GM12878 (cell line): Measurements from ENCODE around the gene FSHR. TPM values are rescaled to one million over a fixed set of nuclear protein-coding genes. Genes with fewer than 3 reads are reported as not detected.

ENCODE experiments used
- ATAC-seq: fragments of 200-7000 bp; cut with Tn5 transposase; 3 replicates; pipeline ENCODE4 v1.9.1; 2020; ENCODE audit warnings: mild to moderate bottlenecking, moderate library complexity
- BruUV-seq: library from RNA; stranded (reverse); fragments of 400-500 nt; replicated peaks from 2 replicates; lab custom pipeline; 2021; lab: Mats Ljungman, UMichigan
- CTCF ChIA-PET: fragments of 300-600 bp; sonication (Branson Sonifier 250); formaldehyde crosslinking; extraction: SDS; loops from one replicate; lab custom pipeline; 2021; ENCODE audit warnings: inconsistent platforms; lab: Yijun Ruan, JAX
- POLR2A ChIA-PET: fragments of 350-600 bp; formaldehyde crosslinking; extraction: SDS; loops from one replicate; lab custom pipeline; 2021; ENCODE audit warnings: inconsistent platforms; lab: Charles Lee
- RAD21 ChIA-PET: fragments of 300-600 bp; sonication (Branson Sonifier 250); formaldehyde crosslinking; loops from one replicate; lab custom pipeline; 2023; ENCODE audit warnings: antibody characterized with exemption; ENCODE audit not compliant: unreplicated experiment; lab: Charles Lee
- SMC1A ChIA-PET: fragments of 300-600 bp; sonication (Branson Sonifier 250); formaldehyde crosslinking; loops from one replicate; lab custom pipeline; 2023; ENCODE audit not compliant: unreplicated experiment, uncharacterized antibody; lab: Charles Lee
- DNase-seq: peaks from one replicate; pipeline ENCODE4 v3.0.0-alpha.2; 2011; ENCODE audit warnings: low read depth, low spot score
- FAIRE-seq: peaks from 3 replicates; lab custom pipeline; 2011; peaks lifted over from hg19 to GRCh38; lab: Jason Lieb, UNC
- H2AFZ ChIP-seq: 2 replicates; pipeline ENCODE4 v1.6.0; 2011; ENCODE audit warnings: low read depth, low read length, control low read depth; ENCODE audit not compliant: control insufficient read depth
- H3K27ac ChIP-seq: 2 replicates; pipeline ENCODE4 v1.5.1; 2011; ENCODE audit warnings: control low read depth; ENCODE audit not compliant: control insufficient read depth, insufficient read depth
- H3K27me3 ChIP-seq, 2 experiments: replicated peaks in 1 of 2; 2 replicates each; pipeline versions ENCODE4 v1.6.0 to v1.6.1; 2011; ENCODE audit warnings: low read length in 1 of 2; ENCODE audit not compliant: control insufficient read depth in 2 of 2, insufficient read depth in 2 of 2
- H3K36me3 ChIP-seq, 2 experiments: 2 replicates each; pipeline ENCODE4 v1.5.1; 2011; ENCODE audit warnings: low read length in 1 of 2; ENCODE audit not compliant: control insufficient read depth in 2 of 2, insufficient read depth in 2 of 2
- H3K4me1 ChIP-seq: 2 replicates; pipeline ENCODE4 v1.6.1; 2011; ENCODE audit warnings: mild to moderate bottlenecking, low read length, moderate library complexity, mixed read lengths; ENCODE audit not compliant: control insufficient read depth, insufficient read depth
- H3K4me2 ChIP-seq: 2 replicates; pipeline ENCODE4 v1.6.0; 2011; ENCODE audit warnings: control low read depth; ENCODE audit not compliant: control insufficient read depth, insufficient read depth
- H3K4me3 ChIP-seq: fragments of 200-600 bp; sonication (generic); 2 replicates; pipeline ENCODE4 v1.5.1; 2016
- H3K79me2 ChIP-seq: 2 replicates; pipeline ENCODE4 v1.6.0; 2011; ENCODE audit warnings: low read length; ENCODE audit not compliant: control insufficient read depth, insufficient read depth
- H3K9ac ChIP-seq: 2 replicates; pipeline ENCODE4 v1.8.0; 2011; ENCODE audit warnings: low read length, control low read depth, mixed read lengths; ENCODE audit not compliant: control insufficient read depth, insufficient read depth
- H3K9me3 ChIP-seq: replicated peaks from 3 replicates; pipeline ENCODE4 v1.5.1; 2011; ENCODE audit warnings: mild to moderate bottlenecking, low read length; ENCODE audit not compliant: control insufficient read depth, insufficient read depth
- H4K20me1 ChIP-seq: 2 replicates; pipeline ENCODE4 v1.6.0; 2011; ENCODE audit not compliant: control insufficient read depth, insufficient read depth
- ATF7 ChIP-seq: fragments of 450-650 bp; IDR thresholded peaks from 2 replicates; pipeline ENCODE4 v1.6.1; 2016; ENCODE audit warnings: low read depth, mild to moderate bottlenecking
- CHD2 ChIP-seq: IDR thresholded peaks from 2 replicates; pipeline ENCODE4 v1.6.1; 2011; ENCODE audit warnings: low read depth, low read length, improper control_type of control experiment, borderline replicate concordance
- EED ChIP-seq: sonication (generic); IDR thresholded peaks from 2 replicates; pipeline ENCODE4 v1.6.1; 2016; ENCODE audit warnings: antibody characterized with exemption, low read depth
- GABPA ChIP-seq: IDR thresholded peaks from 2 replicates; pipeline ENCODE4 v1.6.1; 2014; ENCODE audit warnings: antibody characterized with exemption, low read depth, mild to moderate bottlenecking, inconsistent platforms
- GATAD2B ChIP-seq: fragments of 450-650 bp; conservative IDR thresholded peaks from 2 replicates; pipeline ENCODE4 v1.6.1; 2017; ENCODE audit warnings: low read depth, mild to moderate bottlenecking, moderate library complexity
- IRF4 ChIP-seq: IDR thresholded peaks from 2 replicates; pipeline ENCODE4 v1.6.1; 2011; ENCODE audit warnings: low read depth, low read length
- PAX8 ChIP-seq: fragments of 450-650 bp; IDR thresholded peaks from 2 replicates; pipeline ENCODE4 v1.6.1; 2017; ENCODE audit warnings: mild to moderate bottlenecking, moderate library complexity
- POU2F2 ChIP-seq: IDR thresholded peaks from 3 replicates; pipeline ENCODE4 v1.6.1; 2011; ENCODE audit warnings: low read depth, mild to moderate bottlenecking, low read length, borderline replicate concordance
- SMAD1 ChIP-seq: fragments of 450-650 bp; IDR thresholded peaks from 2 replicates; pipeline ENCODE4 v1.6.1; 2018; ENCODE audit warnings: mild to moderate bottlenecking, low read depth; ENCODE audit not compliant: partially characterized antibody
- SP1 ChIP-seq: IDR thresholded peaks from one replicate; pipeline ENCODE4 v1.6.1; 2011; ENCODE audit warnings: low read depth, low read length
- ZNF622 ChIP-seq: fragments of 450-650 bp; IDR thresholded peaks from 2 replicates; pipeline ENCODE4 v1.6.1; 2017; ENCODE audit warnings: mild to moderate bottlenecking, inconsistent platforms
- ZSCAN29 ChIP-seq: fragments of 450-650 bp; IDR thresholded peaks from 2 replicates; pipeline ENCODE4 v1.6.1; 2017; ENCODE audit warnings: mild to moderate bottlenecking, moderate library complexity
- ZZZ3 ChIP-seq: IDR thresholded peaks from 2 replicates; pipeline ENCODE4 v1.6.1; 2011; ENCODE audit warnings: low read depth; ENCODE audit not compliant: control insufficient read depth, insufficient read length
- WGBS: methylation state at CpG from one replicate; pipeline ENCODE4 v1.1.6; 2016; ENCODE audit warnings: low lambda C conversion rate; ENCODE audit not compliant: insufficient replicate concordance, insufficient coverage; ENCODE audit errors: missing lambda C conversion rate; 5-methylcytosine and 5-hydroxymethylcytosine counted together
- in situ Hi-C: fragments of 300-500 bp; cut with MboI; formaldehyde crosslinking; loops from 9 replicates; pipeline ENCODE4 v1.14.3; 2018; ENCODE audit warnings: mixed read lengths
- intact Hi-C: fragments of 100-400 bp; cut with micrococcal nuclease; formaldehyde crosslinking; loops from one replicate; pipeline ENCODE4 v1.14.2; 2022; ENCODE audit not compliant: unreplicated experiment
- polyA plus RNA-seq, 11 experiments: library from polyadenylated mRNA; depleted of rRNA in 4 of 11; unstranded in 6 of 11; stranded (reverse) in 5 of 11; fragments of >200 nt; fragmentation: Nextera tagmentation in 4 of 11; fragmentation: Illumina TruSeq in 1 of 11; extraction: Ambion mirVana in 4 of 11; extraction: Trizol in 1 of 11; gene quantifications; 1 replicate in 1 of 11; 2 replicates in 10 of 11; pipeline versions ENCODE4 v1.2.1 to v1.2.3, GENCODE V29; 2011 to 2016; ENCODE audit warnings: inconsistent platforms in 2 of 11, missing spikeins in 2 of 11, low read depth in 1 of 11
- total RNA-seq, 4 experiments: library from RNA; depleted of rRNA in 3 of 4; stranded (reverse); fragments of >200 nt in 3 of 4; fragmentation: Illumina TruSeq in 1 of 4; extraction: Trizol in 1 of 4; gene quantifications; 2 replicates each; pipeline versions ENCODE4 v1.2.1 to v1.2.3, GENCODE V29; 2013 to 2021
- TF ChIP-seq, protein P1 (sequence below): fragments of 450-650 bp; IDR thresholded peaks from 2 replicates; pipeline ENCODE4 v1.6.1; 2017; ENCODE audit warnings: mild to moderate bottlenecking, moderate library complexity
- TF ChIP-seq, protein P2 (sequence below): fragments of 150-350 bp; IDR thresholded peaks from 2 replicates; pipeline ENCODE4 v1.6.1; 2014; ENCODE audit warnings: mild to moderate bottlenecking, low read depth, low read length

The FSHR gene
- total and polyA plus RNA-seq, 10 of the 15 experiments (the other 5 are each of a cell fraction or from before 2014, with no cell fraction given), result not detected

DNA sequence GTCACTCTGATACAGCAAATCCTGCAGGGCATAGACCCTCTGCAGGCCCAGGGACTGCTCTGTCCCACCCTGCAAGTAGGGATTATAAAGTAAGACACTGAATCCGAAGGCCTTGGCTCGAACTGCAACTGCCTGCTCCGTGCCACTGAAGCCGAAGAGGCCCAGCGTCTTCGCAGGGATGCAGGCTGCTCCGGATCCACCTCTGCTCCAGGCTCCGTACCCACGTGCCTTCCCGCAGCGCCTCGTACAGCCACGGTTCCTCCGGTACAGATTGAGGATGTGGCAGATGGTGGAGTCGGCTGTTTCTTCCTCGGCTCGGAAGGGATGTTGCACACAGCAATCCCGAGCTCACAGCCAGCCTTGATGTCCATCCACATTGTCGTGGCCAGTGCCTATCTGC is 238.4 kb downstream of the FSHR start:
- Histone ChIP-seq H3K79me2 (no peaks in the 10 kb centered on the region), H3K36me3 (no peaks in the 10 kb centered on the region), H3K27me3 (no peaks in the 10 kb centered on the region), H3K4me2 (no peak overlapping the region), H3K9ac (no peak overlapping the region), H3K4me3 (no peak overlapping the region), H2AFZ (no peak overlapping the region), H4K20me1 (no peaks in the 10 kb centered on the region), H3K4me1 (no peaks in the 10 kb centered on the region), H3K27ac (no peak overlapping the region), H3K9me3 (no peaks in the 10 kb centered on the region)
- no peak for DNase-seq
- FAIRE-seq, result no peak
- intact Hi-C loops (no loop called here), in situ Hi-C loops (no loop called here)
- SMC1A ChIA-PET, result no interaction called here
- 48% methylated on average over 19 of the region's 19 CpGs for WGBS
- BruUV-seq, result no TSS peak
- TF ChIP-seq CHD2, result no peak
- no peak for TF ChIP-seq GATAD2B
- no peak for TF ChIP-seq POU2F2
- no peak for TF ChIP-seq EED
- TF ChIP-seq SP1, result no peak
- no peak for TF ChIP-seq ATF7
- TF ChIP-seq ZNF622, result no peak
- no peak for TF ChIP-seq ZSCAN29
- TF ChIP-seq PAX8, result no peak
- TF ChIP-seq GABPA, result no peak
- CTCF ChIA-PET, result no interaction called here
- RAD21 ChIA-PET, result no interaction called here
- POLR2A ChIA-PET, result no interaction called here
- no peak for ATAC-seq

DNA sequence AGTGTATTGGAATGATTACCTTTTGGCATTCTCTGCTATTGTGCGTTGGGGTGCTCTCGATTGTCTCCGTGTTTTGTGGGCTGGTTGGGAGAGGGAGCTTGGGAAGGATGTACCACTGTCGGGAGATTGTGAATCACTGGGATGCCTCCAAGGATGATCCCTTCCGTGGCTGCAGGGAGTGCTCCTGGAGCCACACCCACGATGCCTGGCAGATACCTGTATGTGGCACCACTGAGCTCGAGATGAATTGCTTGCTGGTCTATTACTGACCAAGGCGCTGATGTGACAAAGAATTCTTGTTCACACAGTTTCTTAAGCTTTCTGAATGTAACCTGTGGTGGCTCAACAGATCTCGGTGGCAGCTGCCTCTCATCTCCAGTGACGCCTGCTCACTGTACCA is 239.1 kb downstream of the FSHR start:
- DNase-seq (no peak), ATAC-seq (no peak), FAIRE-seq (no peak)
- Histone ChIP-seq H3K27me3 (no peaks in the 10 kb centered on the region), H3K36me3 (no peaks in the 10 kb centered on the region), H4K20me1 (no peaks in the 10 kb centered on the region), H3K4me2 (no peak overlapping the region), H3K9ac (no peak overlapping the region), H3K4me1 (no peaks in the 10 kb centered on the region), H3K79me2 (no peaks in the 10 kb centered on the region), H3K4me3 (no peak overlapping the region), H3K27ac (no peak overlapping the region), H3K9me3 (no peaks in the 10 kb centered on the region), H2AFZ (no peak overlapping the region)
- intact Hi-C loops (no loop called here), in situ Hi-C loops (no loop called here)
- POLR2A ChIA-PET, result no interaction called here
- 24% methylated on average over 10 of the region's 10 CpGs for WGBS
- SMC1A ChIA-PET, result no interaction called here
- no TSS peak for BruUV-seq
- RAD21 ChIA-PET, result no interaction called here
- CTCF ChIA-PET, result no interaction called here
- TF ChIP-seq EED (no peak), ZSCAN29 (no peak), SMAD1 (no peak), ZZZ3 (no peak), IRF4 (no peak)
- TF ChIP-seq, protein P1, sequence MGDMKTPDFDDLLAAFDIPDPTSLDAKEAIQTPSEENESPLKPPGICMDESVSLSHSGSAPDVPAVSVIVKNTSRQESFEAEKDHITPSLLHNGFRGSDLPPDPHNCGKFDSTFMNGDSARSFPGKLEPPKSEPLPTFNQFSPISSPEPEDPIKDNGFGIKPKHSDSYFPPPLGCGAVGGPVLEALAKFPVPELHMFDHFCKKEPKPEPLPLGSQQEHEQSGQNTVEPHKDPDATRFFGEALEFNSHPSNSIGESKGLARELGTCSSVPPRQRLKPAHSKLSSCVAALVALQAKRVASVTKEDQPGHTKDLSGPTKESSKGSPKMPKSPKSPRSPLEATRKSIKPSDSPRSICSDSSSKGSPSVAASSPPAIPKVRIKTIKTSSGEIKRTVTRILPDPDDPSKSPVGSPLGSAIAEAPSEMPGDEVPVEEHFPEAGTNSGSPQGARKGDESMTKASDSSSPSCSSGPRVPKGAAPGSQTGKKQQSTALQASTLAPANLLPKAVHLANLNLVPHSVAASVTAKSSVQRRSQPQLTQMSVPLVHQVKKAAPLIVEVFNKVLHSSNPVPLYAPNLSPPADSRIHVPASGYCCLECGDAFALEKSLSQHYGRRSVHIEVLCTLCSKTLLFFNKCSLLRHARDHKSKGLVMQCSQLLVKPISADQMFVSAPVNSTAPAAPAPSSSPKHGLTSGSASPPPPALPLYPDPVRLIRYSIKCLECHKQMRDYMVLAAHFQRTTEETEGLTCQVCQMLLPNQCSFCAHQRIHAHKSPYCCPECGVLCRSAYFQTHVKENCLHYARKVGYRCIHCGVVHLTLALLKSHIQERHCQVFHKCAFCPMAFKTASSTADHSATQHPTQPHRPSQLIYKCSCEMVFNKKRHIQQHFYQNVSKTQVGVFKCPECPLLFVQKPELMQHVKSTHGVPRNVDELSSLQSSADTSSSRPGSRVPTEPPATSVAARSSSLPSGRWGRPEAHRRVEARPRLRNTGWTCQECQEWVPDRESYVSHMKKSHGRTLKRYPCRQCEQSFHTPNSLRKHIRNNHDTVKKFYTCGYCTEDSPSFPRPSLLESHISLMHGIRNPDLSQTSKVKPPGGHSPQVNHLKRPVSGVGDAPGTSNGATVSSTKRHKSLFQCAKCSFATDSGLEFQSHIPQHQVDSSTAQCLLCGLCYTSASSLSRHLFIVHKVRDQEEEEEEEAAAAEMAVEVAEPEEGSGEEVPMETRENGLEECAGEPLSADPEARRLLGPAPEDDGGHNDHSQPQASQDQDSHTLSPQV, result no peak
- TF ChIP-seq, protein P2, sequence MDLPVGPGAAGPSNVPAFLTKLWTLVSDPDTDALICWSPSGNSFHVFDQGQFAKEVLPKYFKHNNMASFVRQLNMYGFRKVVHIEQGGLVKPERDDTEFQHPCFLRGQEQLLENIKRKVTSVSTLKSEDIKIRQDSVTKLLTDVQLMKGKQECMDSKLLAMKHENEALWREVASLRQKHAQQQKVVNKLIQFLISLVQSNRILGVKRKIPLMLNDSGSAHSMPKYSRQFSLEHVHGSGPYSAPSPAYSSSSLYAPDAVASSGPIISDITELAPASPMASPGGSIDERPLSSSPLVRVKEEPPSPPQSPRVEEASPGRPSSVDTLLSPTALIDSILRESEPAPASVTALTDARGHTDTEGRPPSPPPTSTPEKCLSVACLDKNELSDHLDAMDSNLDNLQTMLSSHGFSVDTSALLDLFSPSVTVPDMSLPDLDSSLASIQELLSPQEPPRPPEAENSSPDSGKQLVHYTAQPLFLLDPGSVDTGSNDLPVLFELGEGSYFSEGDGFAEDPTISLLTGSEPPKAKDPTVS, result no peak
